LNCaP clone FGC (cell line): ENCODE measurements around the gene PIP4K2C.

ENCODE experiments used
- DNase-seq: peaks from one replicate; pipeline ENCODE4 v3.0.0-alpha.2; 2011; ENCODE audit warnings: low read depth
- H3K4me3 ChIP-seq: 2 replicates; pipeline ENCODE4 v1.5.1; 2011; ENCODE audit warnings: mild to moderate bottlenecking, low read depth, low read length, control low read depth
- CTCF ChIP-seq: IDR thresholded peaks from 2 replicates; pipeline ENCODE4 v1.5.1; 2012; ENCODE audit warnings: mild to moderate bottlenecking; ENCODE audit not compliant: control insufficient read depth, insufficient read depth; ENCODE audit errors: extremely low read depth

Gene PIP4K2C

GRCh38 chr12:57575771-57576612 lies 15.0 kb upstream of the PIP4K2C start:
- TF ChIP-seq CTCF: no peak
- H3K4me3 ChIP-seq: no peak overlapping the region

GRCh38 chr12:57576613-57577160 lies 14.3 kb upstream of the PIP4K2C start:
- TF ChIP-seq CTCF: no peak
- no peak overlapping the region for H3K4me3 ChIP-seq
- DNase-seq: no peak

More at GRCh38 chr12:57575771-57576612, 15.0 kb upstream of the PIP4K2C start:
- no peak for DNase-seq

DNA sequence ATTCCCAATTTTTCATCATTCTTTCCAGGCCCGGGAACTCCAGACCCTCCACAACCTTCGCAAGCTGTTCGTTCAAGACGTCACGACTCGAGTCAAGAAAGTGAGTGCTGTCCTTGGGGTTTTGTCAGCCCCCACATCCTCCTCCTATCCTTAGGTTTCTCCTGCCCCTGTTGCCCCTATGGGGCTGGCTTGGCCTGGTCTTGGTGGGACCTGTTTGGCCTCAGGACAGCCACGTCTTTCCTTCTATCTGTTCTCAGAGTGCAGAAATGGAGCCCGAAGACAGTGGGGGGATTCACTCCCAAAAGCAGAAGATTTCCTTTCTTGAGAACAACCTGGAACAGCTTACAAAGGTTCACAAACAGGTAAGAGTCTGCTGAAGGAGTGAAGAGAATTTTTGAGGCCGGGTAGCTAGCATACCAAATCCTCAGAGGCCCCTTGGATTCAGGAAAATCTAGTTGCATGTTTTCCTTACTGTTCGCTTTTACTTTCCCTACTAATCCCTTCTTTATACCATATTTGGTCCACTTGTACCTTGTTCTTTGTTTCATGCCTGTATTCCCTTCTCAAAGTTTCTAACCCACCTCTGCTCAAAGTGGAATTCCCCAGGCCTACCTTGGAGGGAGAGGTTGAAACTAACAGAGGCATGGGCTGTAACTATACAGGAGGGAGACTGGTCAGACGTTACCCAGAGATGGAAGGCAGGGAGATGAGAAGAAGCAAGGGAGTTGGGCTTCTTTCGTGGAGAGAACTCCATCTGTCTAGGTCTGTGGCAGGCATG lies 12.8 kb upstream of the PIP4K2C start:
- H3K4me3 ChIP-seq: no peak overlapping the region
- no peak for TF ChIP-seq CTCF
- no peak for DNase-seq

DNA sequence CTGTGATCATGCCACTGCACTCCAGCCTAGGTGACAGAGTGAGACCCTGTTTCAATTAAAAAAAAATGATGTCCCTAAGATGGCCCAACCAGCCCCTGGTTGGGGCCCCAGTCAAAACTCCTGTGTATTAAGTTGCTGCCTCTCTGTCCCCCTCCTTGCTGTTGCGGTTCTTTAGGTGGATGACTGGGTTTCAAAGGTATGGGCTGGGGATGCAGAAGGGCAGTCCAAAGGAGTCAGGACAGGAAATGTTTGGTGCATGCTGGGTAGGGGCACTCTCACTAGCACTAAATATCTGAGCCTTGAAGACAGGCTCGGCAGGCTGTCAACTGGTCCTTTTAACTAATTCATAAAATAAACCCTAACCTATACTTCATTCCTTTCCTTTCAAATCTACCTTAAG lies 12.0 kb upstream of the PIP4K2C start:
- TF ChIP-seq CTCF: no peak
- H3K4me3 ChIP-seq: no peak overlapping the region
- no peak for DNase-seq

GRCh38 chr12:57579677-57580465 lies 11.1 kb upstream of the PIP4K2C start:
- TF ChIP-seq CTCF: no peak
- no peak for DNase-seq
- H3K4me3 ChIP-seq: no peak overlapping the region

GRCh38 chr12:57580466-57580795 lies 10.6 kb upstream of the PIP4K2C start:
- no peak for DNase-seq
- H3K4me3 ChIP-seq: no peak overlapping the region
- no peak for TF ChIP-seq CTCF
